ENCODE results near the gene SMIM12.
"Not testable (repeated sequence)": the region's sequence is repeated elsewhere in the genome, so short reads cannot be mapped to it uniquely, and the experiment has no call there.

Gene SMIM12

GRCh38 chr1:34843392-34844251 is 15.9 kb downstream of the SMIM12 start:
- DNase-seq (ENCODE audit: low read depth): no peak

- peak; percentile 9 for DNase-seq (ENCODE audit: low read depth)
These were observed 16.6 kb downstream of the SMIM12 start for GRCh38 chr1:34842952-34843371.

GRCh38 chr1:34842073-34842472 is 17.5 kb downstream of the SMIM12 start:
- no peak for DNase-seq (ENCODE audit: low read depth)

GRCh38 chr1:34840426-34840825 is 19.1 kb downstream of the SMIM12 start:
- DNase-seq (ENCODE audit: low read depth): no peak

DNA sequence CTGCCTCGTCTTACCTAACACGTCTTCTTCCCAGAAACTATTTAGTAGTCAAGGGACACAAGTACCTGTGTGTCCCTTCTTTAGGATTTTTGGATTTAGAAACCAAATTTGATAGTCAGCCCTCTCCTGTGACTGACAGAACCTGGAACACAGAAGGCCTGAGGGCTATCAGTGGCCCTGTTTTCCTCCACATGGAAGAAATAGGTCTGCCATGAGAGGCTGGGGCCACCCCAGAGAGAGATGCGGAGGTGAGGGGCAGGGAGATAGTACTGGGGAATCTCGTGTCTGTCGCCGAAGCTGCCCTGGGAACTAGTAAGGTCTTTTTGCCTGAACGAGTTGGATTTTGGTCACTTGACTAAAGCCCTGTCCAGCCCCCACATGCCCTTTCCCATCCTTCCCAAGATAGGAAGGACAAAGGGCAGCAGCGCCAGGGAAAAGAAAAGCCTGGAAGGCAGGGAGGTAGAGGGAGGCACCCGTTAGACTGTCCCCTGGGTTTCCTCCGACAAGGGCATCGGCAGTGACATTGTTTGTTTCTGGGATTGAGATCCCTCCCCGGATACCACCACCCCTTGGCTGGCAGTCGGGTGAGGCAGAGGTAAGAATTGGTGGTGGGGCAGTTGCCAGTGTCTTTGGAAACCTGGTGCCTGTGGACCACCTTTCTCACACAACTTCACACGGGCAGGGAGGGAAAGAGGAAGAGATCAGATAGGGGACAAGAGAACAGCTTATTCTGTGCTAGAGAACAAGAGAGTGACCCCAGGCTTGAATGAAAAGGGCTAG is 19.8 kb downstream of the SMIM12 start:
- DNase-seq (ENCODE audit: low read depth): no peak

DNA sequence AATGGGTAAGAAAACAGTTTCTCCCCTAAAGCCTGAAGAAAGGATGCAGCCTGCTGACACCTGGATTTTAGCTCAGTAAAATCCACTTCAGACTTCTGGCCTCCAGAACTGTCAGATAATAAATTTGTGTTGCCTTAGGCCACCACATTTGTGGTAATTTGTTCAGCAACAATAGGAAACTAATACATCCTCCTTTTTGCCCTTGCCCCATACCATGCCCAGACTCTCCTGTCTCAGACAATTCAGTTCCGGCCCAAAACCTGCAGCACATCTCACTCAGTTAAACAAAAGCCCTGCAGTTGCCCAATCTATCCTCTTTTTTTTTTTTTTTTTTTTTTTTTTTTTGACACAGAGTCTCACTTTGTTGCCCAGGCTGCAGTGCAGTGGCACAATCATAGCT is 25.8 kb downstream of the SMIM12 start:
- no peak for DNase-seq (ENCODE audit: low read depth)

GRCh38 chr1:34831721-34832246 is 27.8 kb downstream of the SMIM12 start:
- no peak for DNase-seq (ENCODE audit: low read depth)

GRCh38 chr1:34829250-34829649 is 30.3 kb downstream of the SMIM12 start:
- DNase-seq (ENCODE audit: low read depth): no peak

GRCh38 chr1:34828611-34829010 is 30.9 kb downstream of the SMIM12 start:
- no peak for DNase-seq (ENCODE audit: low read depth)

DNA sequence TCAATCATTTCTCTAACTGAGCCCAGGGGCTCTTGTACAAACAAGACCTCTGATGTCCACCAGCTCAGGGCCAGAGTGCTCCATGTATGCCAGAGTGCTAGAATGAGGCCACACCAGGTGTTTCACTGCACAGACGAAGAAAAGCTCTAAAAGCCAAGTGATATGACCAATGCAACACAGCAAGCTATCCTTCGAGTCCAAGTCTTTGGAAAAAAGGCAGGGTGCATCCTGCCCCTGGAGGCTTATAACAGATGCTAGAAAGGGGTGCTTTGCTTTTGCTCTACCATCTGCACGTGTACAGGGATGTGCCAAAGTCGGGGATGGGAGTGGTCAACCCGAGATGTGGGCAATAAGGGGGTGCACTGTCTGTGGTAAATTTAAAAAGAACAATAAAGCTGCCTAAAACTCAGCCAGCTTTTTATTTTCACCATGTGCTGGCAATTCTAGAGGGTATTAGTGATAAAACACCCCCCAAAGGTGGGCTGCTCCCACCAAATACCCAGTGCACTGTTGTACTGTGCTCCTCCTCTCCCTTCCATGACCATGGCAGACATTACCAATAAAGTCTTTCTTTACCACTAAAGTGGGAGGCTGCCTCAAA is 32.1 kb downstream of the SMIM12 start:
- no peak for DNase-seq (ENCODE audit: low read depth)

- DNase-seq (ENCODE audit: low read depth): no peak
These were observed 34.0 kb downstream of the SMIM12 start for GRCh38 chr1:34825455-34826091.

- no peak for DNase-seq (ENCODE audit: low read depth)
These were observed 34.6 kb downstream of the SMIM12 start for GRCh38 chr1:34824817-34825454.

- no peak for DNase-seq (ENCODE audit: low read depth)
These were observed 37.3 kb downstream of the SMIM12 start for GRCh38 chr1:34822202-34822601.

DNA sequence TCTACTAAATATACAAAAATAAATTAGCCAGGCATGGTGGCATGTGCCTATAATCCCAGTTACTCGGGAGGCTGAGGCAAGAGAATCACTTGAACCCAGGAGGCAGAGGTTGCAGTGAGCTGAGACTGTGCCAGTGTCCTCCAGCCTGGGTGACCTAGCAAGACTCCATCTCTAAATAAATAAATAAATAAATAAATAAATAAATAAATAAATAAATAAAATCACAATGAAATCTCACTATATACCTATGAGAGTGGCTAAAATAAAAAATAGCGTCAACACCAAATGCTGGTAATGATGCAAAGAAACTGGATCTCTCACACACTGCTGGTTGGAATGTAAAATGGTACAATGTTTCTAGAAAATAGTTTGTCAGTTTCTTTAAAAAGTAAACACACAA is 40.7 kb downstream of the SMIM12 start:
- not testable (repeated sequence) for DNase-seq (ENCODE audit: low read depth)

DNA sequence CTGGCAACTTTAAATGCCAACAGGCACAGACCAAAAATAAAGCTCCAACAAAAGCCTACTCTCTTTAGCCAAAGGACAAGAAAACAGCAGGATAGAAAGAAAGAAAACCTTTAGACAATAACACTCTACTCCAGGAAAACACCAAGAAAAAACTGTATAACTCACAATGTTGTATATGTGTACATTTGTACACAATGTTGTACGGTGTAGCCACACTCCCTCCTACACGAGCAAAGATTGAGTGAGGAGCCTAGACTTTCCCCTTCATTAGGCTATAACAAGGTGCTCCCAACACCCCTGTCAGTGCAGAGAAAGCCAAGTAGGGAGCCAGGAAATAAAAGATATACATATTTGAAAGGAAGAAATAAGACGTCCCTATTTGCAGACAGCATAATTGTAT is 42.8 kb downstream of the SMIM12 start:
- DNase-seq (ENCODE audit: low read depth): no peak

DNA sequence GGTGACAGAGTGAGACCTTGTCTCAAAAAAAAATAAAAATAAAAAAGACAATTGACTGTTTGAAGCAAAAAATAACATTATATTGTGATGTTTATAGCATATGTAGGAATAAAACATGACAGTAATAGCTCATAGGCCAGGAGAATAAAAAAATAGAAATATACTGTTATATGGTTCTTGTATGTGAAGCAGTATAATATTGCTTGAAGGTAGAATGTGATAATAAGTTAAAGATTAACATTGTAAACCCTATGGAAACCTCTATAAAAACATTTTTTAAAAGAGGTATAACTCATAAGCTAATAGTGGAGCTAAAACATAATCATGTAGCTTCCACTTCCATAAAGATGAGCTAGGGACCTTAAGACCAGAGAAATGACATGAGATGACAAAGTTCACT is 43.2 kb downstream of the SMIM12 start:
- no peak for DNase-seq (ENCODE audit: low read depth)

DNA sequence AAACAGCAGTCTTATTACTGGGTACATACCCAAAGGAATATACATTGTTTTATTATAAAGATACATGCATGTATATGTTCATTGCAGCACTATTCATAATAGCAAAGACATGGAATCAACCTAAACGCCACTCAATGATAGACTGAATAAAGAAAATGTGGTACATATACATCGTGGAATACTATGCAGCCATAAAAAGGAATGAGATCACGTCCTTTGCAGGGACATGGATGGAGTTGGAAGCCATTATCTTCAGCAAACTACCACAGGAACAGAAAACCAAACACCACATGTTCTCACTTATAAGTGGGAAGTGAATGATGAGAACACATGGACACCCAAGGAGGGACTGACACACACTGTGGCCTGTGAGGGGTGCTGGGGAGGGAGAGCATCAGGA is 48.8 kb downstream of the SMIM12 start:
- DNase-seq (ENCODE audit: low read depth): not testable (repeated sequence)

DNA sequence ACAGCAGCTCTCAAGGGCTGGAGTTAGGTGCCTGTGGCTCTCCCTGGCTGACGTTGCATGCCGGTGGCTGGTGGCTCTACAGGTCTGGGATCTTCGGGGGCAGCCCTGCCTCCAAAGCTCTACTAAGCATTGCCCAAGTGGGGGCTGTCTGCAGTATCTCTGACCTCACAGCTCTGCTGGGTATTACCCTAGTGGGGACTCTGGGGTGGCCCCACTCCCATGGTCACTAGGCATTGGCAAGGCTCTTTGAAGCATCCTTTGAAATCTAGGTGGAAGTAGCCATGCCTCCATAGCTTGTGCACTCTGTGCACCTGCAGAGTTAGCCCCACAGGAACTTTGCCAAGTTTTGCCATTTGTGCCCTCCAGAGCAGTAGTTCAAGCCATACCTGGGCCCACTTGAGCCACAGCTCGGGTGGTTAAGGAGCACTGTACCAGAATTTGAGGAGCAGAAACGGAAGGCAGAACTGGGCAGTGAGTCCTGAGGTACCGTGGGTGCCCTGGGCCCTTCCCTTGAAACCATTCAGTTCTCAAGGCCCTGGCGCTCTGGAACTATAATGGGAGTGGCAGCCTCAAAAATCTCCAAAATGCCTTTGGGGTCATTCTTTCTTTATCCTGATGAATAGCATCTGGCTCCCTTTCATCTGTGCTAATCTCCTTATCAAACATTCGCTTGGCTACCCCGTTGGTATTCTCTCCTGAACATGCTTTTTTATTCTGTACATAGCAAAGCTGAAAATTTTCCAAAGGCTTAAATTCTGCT is 51.3 kb downstream of the SMIM12 start:
- no peak for DNase-seq (ENCODE audit: low read depth)

DNA sequence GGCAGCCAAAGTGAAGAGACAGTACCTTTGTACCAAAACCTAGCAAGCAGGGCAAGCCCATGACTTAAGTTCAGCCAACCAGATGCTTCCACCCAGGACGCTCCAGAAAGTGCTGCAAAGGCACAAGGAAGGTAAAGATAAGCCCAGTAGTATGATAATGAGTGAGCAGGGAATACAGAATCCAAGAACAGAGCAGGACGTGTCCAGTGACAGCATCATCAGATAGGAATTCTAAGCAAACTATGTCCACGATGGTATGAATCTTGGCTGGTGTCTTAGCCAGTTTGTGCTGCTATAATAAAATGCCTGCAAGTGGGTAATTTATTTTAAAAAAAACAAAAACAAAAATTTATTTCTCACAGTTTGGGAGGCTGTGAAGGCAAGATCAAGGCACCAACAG is 53.2 kb downstream of the SMIM12 start:
- peak; percentile 29 for DNase-seq (ENCODE audit: low read depth)

DNA sequence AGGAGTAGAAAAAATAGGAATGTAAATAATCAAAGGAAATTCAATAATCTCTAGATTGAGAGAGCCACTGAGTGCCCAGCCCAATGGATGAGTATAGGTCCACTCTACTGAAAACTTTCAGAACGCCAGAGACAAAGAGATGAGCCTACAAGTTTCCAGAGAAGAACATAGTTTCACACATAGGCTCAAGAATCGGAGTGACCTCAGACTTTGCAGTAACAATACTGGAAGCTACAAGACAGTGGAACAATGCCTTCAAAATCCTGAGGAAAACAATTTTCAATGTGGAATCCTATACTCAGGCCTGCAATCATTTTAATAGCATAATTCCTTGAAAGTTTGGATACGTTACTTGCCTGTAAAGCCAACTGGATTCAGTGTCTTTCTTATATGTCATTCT is 55.8 kb downstream of the SMIM12 start:
- DNase-seq (ENCODE audit: low read depth): no peak

Data from ELR (cell line).